Tibial nerve (tissue), 3 donors: ENCODE results near the gene BCS1L.

Source experiments
- POLR2A ChIP-seq, 2 donors: fragments of 450-650 bp; IDR thresholded peaks; one replicate each; pipeline ENCODE4 v1.6.1; 2017; ENCODE audit warnings: antibody characterized with exemption in 2 of 2, mild to moderate bottlenecking in 2 of 2, moderate library complexity in 2 of 2
- TF ChIP-seq, protein P1 (sequence below), 5 experiments: fragments of 200-600 bp in 3 of 5; fragments of 450-650 bp in 2 of 5; sonication (generic) in 3 of 5; IDR thresholded peaks; one replicate each; pipeline ENCODE4 v1.5.1; 2016 to 2019; ENCODE audit warnings: antibody characterized with exemption in 5 of 5, mild to moderate bottlenecking in 3 of 5, moderate library complexity in 2 of 5

DNA sequence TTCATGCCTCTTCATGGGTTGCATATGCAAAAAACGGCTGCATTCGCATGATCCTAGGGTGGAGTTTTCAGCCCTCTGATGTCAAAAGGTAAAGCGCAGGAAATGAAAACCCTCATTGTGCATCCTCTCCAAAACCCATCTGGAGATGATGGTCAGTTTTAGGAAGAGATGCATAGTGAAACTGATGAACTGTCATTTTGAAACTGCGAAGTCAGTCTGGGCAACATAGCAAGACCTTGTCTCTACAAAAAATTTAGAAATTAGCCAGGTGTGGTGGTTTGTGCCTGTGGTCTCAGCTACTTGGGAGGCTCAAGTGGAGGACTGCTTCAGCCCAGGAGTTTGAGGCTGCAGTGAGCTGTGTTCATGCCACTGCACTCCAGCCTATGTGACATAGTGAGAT is 48.6 kb downstream of the BCS1L start:
- no peak for TF ChIP-seq POLR2A (IDR thresholded peaks at IDR 0.05)
- TF ChIP-seq, protein P1, sequence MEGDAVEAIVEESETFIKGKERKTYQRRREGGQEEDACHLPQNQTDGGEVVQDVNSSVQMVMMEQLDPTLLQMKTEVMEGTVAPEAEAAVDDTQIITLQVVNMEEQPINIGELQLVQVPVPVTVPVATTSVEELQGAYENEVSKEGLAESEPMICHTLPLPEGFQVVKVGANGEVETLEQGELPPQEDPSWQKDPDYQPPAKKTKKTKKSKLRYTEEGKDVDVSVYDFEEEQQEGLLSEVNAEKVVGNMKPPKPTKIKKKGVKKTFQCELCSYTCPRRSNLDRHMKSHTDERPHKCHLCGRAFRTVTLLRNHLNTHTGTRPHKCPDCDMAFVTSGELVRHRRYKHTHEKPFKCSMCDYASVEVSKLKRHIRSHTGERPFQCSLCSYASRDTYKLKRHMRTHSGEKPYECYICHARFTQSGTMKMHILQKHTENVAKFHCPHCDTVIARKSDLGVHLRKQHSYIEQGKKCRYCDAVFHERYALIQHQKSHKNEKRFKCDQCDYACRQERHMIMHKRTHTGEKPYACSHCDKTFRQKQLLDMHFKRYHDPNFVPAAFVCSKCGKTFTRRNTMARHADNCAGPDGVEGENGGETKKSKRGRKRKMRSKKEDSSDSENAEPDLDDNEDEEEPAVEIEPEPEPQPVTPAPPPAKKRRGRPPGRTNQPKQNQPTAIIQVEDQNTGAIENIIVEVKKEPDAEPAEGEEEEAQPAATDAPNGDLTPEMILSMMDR (IDR thresholded peaks at IDR 0.05) = no peak
